ENCODE data around the gene GTPBP4. TPM values are rescaled to one million over a fixed set of nuclear protein-coding genes. Genes with fewer than 3 reads are reported as not detected.

GTPBP4 gene
- 100 to 1,000 TPM in 1 of 2 donors, 10 to 100 TPM in 1; 96.5 to 123 TPM for total RNA-seq

DNA sequence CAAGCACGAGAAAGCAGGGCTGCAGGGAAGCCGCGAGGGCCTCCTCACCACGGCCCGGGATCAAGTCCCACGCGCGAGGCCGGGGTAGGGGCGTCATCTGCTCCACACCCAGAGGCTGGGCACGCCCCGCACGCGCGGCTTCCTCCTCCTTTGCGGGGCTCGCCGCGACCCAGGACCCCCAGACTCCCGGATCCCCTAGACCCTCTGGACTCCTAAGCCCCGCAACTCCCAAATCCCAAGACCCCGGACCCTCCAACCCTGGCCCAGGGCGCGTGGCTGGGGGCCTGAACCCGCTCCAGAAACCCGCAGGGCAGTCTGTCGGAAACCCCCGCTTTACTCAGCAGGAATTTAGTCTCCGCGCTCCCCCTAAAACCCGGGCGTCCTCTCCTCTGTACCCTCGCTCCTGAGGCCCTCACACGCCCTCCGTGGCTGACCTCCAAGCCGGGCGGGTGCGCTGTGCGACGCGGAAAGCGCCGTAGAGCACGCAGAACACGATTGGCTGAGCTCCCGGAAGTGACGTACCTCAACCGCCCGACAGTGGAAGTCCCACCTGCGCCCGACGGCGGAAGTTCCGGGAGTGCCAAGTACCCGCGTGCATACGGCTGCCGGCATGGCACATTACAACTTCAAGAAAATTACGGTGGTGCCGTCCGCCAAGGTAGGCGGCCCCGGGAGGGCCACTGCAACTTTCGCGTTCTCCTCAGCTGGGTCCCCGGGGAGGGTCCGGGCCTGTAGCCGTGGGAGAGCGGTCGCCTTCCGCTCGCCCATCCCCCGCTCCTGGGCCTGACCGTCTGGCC lies at the start of gene GTPBP4:
GTPBP4 (plus strand) TSS at position 565 of the 797 bp plus-strand sequence; CDS start at position 611, 46 bp downstream.
- H3K36me3 Mint-ChIP-seq: peaks cover 32 to 36% of the 10 kb centered on the region in 2 donors
- DNase-seq (ENCODE audit: low spot score in 2 of 2): peak; percentile 94 to 95
- ATAC-seq: peak; percentile 97 to 100

DNA sequence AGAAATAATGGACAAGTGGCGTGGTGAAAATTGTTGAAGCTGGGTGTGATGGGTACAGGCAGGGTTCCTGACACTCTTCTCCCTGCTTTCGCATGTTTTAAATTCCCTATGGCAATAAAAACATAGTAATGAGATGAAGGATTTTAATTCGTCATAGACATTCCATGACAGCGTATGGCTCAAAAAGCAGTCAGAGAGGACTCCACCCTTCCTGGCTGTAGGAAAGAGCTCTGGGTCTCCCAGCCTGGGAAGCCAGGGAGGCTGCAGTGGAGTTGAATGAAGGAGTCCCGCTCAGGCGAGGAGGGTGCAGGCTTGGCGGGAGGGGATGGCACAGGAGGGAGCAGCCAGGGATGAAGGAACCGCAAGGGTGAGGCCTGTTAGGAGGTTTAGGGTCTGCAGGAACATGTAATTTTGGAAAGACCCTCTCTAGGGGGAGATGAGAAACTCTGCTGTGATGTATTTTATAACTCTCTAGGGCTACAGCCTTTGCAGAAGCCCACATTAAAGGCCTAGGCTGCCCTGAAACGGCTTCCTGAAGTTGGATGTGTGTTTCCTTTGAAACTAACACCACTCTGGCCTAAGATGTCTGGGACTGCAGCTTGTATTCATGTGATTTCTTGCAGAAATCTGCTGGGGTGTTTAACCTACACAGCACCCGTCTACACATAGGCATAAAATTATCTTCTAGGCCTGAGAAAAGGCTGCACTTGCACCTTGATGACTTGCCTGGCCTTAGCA lies 49.1 kb upstream of the GTPBP4 start:
- no peak for DNase-seq (ENCODE audit: low spot score in 2 of 2)
- ATAC-seq: no peak
- Mint-ChIP-seq H3K9me3 (no peaks in the 10 kb centered on the region), H3K36me3 (no peaks in the 10 kb centered on the region), H3K27ac (peak overlapping the region in 1 of 2 donors; percentile 2)

More for the DNA sequence above, at the start of gene GTPBP4:
- Mint-ChIP-seq H3K9me3 (no peaks in the 10 kb centered on the region), H3K27ac (peak within 1 kb of the TSS; percentile 97 to 99)

- DNase-seq (ENCODE audit: low spot score in 2 of 2) (no peak), ATAC-seq (no peak)
- Mint-ChIP-seq H3K9me3 (no peaks in the 10 kb centered on the region), H3K27ac (peak overlapping the region in 1 of 2 donors; percentile 37), H3K36me3 (no peaks in the 10 kb centered on the region)
These were observed 44.8 kb upstream of the GTPBP4 start for GRCh38 chr10:943334-944033.

- ATAC-seq (peak; percentile 53 to 79), DNase-seq (ENCODE audit: low spot score in 2 of 2) (no peak)
- Mint-ChIP-seq H3K36me3 (no peaks in the 10 kb centered on the region), H3K27ac (peak overlapping the region in 1 of 2 donors; percentile 84), H3K9me3 (no peaks in the 10 kb centered on the region)
These were observed 44.0 kb upstream of the GTPBP4 start for GRCh38 chr10:944034-944831.

DNA sequence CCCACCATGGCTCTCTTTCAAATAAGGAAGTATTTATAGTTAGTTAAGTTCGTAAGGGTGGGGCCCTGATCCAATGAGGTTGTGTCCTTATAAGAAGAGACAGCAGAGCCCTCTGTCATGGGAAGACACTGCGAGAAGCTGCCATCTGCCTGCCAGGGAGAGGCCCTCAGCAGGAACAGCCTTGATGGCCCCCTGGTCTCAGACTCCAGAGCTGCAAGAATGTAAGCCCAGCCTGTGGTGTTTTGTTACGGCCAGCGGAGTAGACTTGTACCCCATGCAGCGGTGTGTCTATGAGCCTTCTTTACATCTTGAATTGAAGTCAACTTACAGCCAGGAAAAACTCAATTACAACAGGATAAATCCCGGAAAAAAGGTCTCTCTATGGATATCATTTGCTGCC lies 42.5 kb upstream of the GTPBP4 start:
- Mint-ChIP-seq H3K9me3 (no peaks in the 10 kb centered on the region), H3K27ac (no peak overlapping the region), H3K36me3 (no peaks in the 10 kb centered on the region)
- ATAC-seq (no peak), DNase-seq (ENCODE audit: low spot score in 2 of 2) (no peak)

- no peaks in the 10 kb centered on the region for H3K36me3 Mint-ChIP-seq
- no peak for DNase-seq (ENCODE audit: low spot score in 2 of 2)
- H3K9me3 Mint-ChIP-seq: no peaks in the 10 kb centered on the region
- no peak overlapping the region for H3K27ac Mint-ChIP-seq
- ATAC-seq: no peak
These were observed 41.2 kb upstream of the GTPBP4 start for GRCh38 chr10:947051-947450.

- H3K27ac Mint-ChIP-seq: no peak overlapping the region
- DNase-seq (ENCODE audit: low spot score in 2 of 2): no peak
- H3K36me3 Mint-ChIP-seq: no peaks in the 10 kb centered on the region
- no peak for ATAC-seq
- H3K9me3 Mint-ChIP-seq: no peaks in the 10 kb centered on the region
These were observed 40.4 kb upstream of the GTPBP4 start for GRCh38 chr10:947881-948280.

DNA sequence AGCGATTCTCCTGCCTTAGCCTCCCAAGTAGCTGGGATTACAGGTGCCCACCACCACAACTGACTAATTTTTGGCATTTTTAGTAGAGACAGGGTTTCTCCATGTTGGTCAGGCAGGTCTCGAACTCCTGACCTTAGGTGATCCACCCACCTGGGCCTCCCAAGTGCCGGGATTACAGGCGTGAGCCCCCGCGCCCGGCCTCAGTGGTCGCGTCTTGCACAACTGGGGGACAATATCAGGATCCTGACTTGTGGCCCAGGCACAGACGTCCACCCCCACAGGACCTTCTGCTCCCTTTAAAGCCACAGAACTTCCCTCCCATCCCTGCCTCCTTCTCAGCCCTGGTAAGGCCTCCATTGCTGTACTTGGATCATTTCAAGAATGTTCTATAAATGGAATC lies 39.9 kb upstream of the GTPBP4 start:
- ATAC-seq (no peak), DNase-seq (ENCODE audit: low spot score in 2 of 2) (no peak)
- Mint-ChIP-seq H3K27ac (no peak overlapping the region), H3K36me3 (no peaks in the 10 kb centered on the region), H3K9me3 (no peaks in the 10 kb centered on the region)

GRCh38 chr10:949446-949845 lies 38.8 kb upstream of the GTPBP4 start:
- H3K27ac Mint-ChIP-seq: no peak overlapping the region
- ATAC-seq: no peak
- H3K36me3 Mint-ChIP-seq: no peaks in the 10 kb centered on the region
- no peaks in the 10 kb centered on the region for H3K9me3 Mint-ChIP-seq
- DNase-seq (ENCODE audit: low spot score in 2 of 2): no peak

DNA sequence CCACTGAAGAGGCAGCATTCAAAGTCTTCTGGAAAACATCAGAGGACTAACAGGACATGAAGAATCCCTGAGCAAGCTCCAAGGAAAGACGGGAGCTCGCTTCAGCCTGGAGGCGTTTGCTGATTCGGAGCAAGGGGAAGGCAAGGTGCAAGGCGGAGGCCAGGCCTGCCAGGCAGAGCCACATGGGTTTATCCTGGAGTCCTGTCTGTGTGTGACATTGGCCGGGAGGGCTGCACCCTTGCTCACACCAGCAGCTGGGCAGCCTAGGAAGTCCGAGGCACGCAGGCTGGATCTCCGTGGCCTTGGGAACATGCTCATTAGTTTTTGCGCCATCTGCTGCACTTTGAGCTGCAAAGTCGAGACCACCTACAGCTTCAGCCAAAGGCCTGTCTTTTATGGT lies 34.4 kb upstream of the GTPBP4 start:
- H3K9me3 Mint-ChIP-seq: no peaks in the 10 kb centered on the region
- H3K36me3 Mint-ChIP-seq: no peaks in the 10 kb centered on the region
- ATAC-seq: no peak

GRCh38 chr10:954396-954795 lies 33.8 kb upstream of the GTPBP4 start:
- ATAC-seq (no peak), DNase-seq (ENCODE audit: low spot score in 2 of 2) (no peak)
- Mint-ChIP-seq H3K9me3 (no peaks in the 10 kb centered on the region), H3K27ac (no peak overlapping the region), H3K36me3 (no peaks in the 10 kb centered on the region)

More for the DNA sequence above, 34.4 kb upstream of the GTPBP4 start:
- H3K27ac Mint-ChIP-seq: peak overlapping the region in 1 of 2 donors; percentile 77
- DNase-seq (ENCODE audit: low spot score in 2 of 2): no peak

DNA sequence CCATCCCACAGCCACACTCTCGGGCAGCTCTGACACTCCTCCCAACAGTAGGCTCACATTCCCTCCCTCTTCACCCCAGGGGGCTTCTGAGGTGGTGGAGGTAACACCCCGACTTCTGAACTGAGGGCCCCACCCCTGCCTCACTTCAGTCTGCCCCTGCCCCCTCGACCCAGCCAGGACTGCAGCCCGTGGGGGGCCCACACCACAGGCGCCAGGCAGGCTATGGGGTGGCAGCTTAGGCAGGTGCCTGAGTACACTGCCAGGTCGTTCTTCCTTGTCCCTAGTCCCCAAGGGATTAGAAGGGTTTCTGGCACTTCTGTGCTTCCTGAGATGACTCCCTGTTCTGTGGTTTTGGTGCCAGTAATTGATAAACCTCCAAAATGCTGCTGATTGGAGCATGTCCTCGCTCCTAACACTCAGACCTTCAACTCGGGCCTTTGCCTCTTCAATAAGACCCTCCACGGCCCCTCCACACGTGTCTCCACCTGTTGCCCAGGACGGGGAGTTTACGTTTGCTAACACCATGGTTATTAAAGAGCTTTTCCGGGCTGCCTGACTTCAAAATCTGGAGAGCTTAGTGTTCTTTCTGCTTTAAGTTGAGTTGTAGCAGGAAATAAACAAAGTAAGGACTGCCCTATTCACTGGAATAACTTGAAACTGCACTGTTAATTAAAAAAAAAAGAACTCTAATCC lies 33.0 kb upstream of the GTPBP4 start:
- Mint-ChIP-seq H3K36me3 (no peaks in the 10 kb centered on the region), H3K27ac (no peak overlapping the region), H3K9me3 (no peaks in the 10 kb centered on the region)
- DNase-seq (ENCODE audit: low spot score in 2 of 2): no peak
- no peak for ATAC-seq

DNA sequence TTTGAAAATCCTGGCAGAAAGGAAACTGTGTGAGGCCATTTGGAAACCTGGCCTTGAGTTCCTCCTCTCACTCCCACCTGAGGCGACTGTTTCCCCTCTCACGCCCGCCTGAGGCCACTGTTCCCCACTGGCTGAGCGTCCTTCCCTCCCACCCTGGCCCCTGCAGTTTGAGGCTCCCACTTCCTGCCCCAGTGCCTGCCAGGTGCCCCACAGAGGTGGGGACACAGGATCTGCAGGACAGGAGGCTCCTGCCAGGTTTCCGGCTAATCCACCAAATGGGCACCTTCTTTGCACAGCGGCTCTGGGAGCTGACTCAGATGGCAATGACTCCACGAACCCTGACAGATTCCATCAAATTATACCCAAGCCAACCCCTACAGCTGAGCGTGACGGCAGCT lies 32.4 kb upstream of the GTPBP4 start:
- H3K9me3 Mint-ChIP-seq: no peaks in the 10 kb centered on the region
- H3K27ac Mint-ChIP-seq: no peak overlapping the region
- ATAC-seq (no peak), DNase-seq (ENCODE audit: low spot score in 2 of 2) (no peak)
- H3K36me3 Mint-ChIP-seq: no peaks in the 10 kb centered on the region

GRCh38 chr10:958106-958505 lies 30.1 kb upstream of the GTPBP4 start:
- H3K27ac Mint-ChIP-seq: no peak overlapping the region
- no peaks in the 10 kb centered on the region for H3K36me3 Mint-ChIP-seq
- no peak for ATAC-seq
- H3K9me3 Mint-ChIP-seq: no peaks in the 10 kb centered on the region
- no peak for DNase-seq (ENCODE audit: low spot score in 2 of 2)

DNA sequence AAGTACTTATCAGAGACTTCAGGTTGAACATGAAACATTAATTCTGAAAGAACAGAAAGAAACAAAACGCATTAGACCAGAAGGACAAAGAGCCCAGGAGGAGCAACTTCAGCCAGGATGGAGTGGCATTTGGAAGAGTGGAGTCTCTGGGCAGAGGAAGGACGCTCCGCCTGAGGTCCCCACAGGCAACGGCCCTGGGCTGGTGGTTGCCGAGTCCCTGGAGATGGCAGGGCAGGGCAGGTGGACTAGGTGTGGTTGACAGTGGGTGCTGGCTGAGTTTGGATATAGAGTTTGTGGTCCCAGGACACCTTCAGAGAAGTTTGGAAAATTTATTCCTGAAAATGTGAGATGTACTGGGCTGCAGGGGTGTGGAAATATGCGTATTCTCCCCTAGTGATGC lies 29.4 kb upstream of the GTPBP4 start:
- H3K27ac Mint-ChIP-seq: peak overlapping the region in 1 of 2 donors; percentile 52
- ATAC-seq: no peak
- DNase-seq (ENCODE audit: low spot score in 2 of 2): no peak
- H3K36me3 Mint-ChIP-seq: no peaks in the 10 kb centered on the region
- H3K9me3 Mint-ChIP-seq: no peaks in the 10 kb centered on the region

DNA sequence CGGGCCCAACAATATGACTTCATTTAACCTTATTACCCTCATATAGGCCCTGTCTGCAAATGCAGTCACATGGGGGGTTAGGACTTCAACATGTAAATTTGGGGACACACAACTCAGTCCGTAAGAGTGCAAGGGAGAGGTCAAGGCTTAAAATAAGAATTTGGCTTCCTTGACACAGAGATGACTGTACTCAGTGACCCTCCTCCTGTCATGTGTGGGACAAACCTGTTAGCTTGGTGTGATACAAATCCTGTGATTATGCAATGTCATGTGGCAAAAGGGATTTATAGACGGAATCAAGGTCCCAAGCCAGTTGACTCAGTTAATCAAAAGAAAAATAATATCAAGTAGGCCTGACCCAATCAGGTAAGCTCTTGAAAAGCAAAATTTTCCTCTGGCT lies 25.9 kb upstream of the GTPBP4 start:
- H3K36me3 Mint-ChIP-seq: no peaks in the 10 kb centered on the region
- ATAC-seq: no peak
- H3K9me3 Mint-ChIP-seq: peaks cover 0 to 4% of the 10 kb centered on the region in 2 donors
- DNase-seq (ENCODE audit: low spot score in 2 of 2): no peak
- no peak overlapping the region for H3K27ac Mint-ChIP-seq
